Thyroid gland (tissue), 4 donors: Measurements from ENCODE around the gene SH3RF3. TPM values are rescaled to one million over a fixed set of nuclear protein-coding genes. Genes with fewer than 3 reads are reported as not detected.

Source experiments
- DNase-seq, 2 donors: peaks; one replicate each; pipeline ENCODE4 v3.0.0-alpha.2; 2019
- H3K27ac ChIP-seq, 3 donors: fragments of 200-600 bp; sonication (generic); 1 replicate in 2 of 3; 2 replicates in 1 of 3; pipeline ENCODE4 v1.5.1; 2016 to 2019; ENCODE audit warnings: mild to moderate bottlenecking in 1 of 3, moderate library complexity in 1 of 3
- H3K27me3 ChIP-seq: fragments of 200-600 bp; sonication (generic); one replicate; pipeline ENCODE4 v1.5.1; 2019
- H3K36me3 ChIP-seq, 2 donors: fragments of 200-600 bp; sonication (generic); one replicate each; pipeline ENCODE4 v1.5.1; 2016 to 2019
- H3K4me1 ChIP-seq, 2 donors: fragments of 200-600 bp; sonication (generic); one replicate each; pipeline ENCODE4 v1.5.1; 2017 to 2019
- H3K4me3 ChIP-seq, 3 donors: fragments of 200-600 bp; sonication (generic); replicated peaks in 1 of 3; 1 replicate in 2 of 3; 2 replicates in 1 of 3; pipeline ENCODE4 v1.5.1; 2016; ENCODE audit warnings: mild to moderate bottlenecking in 1 of 3
- H3K9me3 ChIP-seq: fragments of 200-600 bp; sonication (generic); one replicate; pipeline ENCODE4 v1.5.1; 2017
- CTCF ChIP-seq, 6 experiments: fragments of 200-600 bp in 3 of 6; fragments of 450-650 bp in 3 of 6; sonication (generic) in 3 of 6; IDR thresholded peaks; one replicate each; pipeline ENCODE4 v1.5.1; 2016 to 2019; ENCODE audit warnings: antibody characterized with exemption in 6 of 6, mild to moderate bottlenecking in 2 of 6, inconsistent platforms in 1 of 6, moderate library complexity in 1 of 6
- POLR2A ChIP-seq, 2 donors: fragments of 450-650 bp; IDR thresholded peaks; one replicate each; pipeline ENCODE4 v1.6.1; 2017; ENCODE audit warnings: antibody characterized with exemption in 2 of 2, mild to moderate bottlenecking in 2 of 2, moderate library complexity in 1 of 2
- WGBS, 2 donors: methylation state at CpG; one replicate each; pipeline ENCODE4 v1.1.5; 2017; 5-methylcytosine and 5-hydroxymethylcytosine counted together
- intact Hi-C: fragments of 100-400 bp; cut with DNase I; formaldehyde crosslinking; loops from one replicate; pipeline ENCODE4 v1.15.1; 2023
- total RNA-seq, 4 donors: library from RNA; depleted of rRNA; stranded (reverse); fragments of >200 nt; gene quantifications; one replicate each; pipeline ENCODE4 v1.2.3, GENCODE V29; 2016

SH3RF3 gene
- total RNA-seq, 4 donors from 2014 or later, result 2.1 to 7.4 (median 2.8) TPM

GRCh38 chr2:109138449-109138848, 9.4 kb downstream of the SH3RF3 start:
- H3K9me3 ChIP-seq, result no peaks in the 10 kb centered on the region
- WGBS, 2 donors, result 67 to 82% methylated on average over 2 of the region's 2 CpGs
- H3K4me3 ChIP-seq, result no peak overlapping the region
- H3K27ac ChIP-seq, result no peak overlapping the region
- TF ChIP-seq POLR2A (IDR thresholded peaks at IDR 0.05), result no peak
- TF ChIP-seq CTCF (IDR thresholded peaks at IDR 0.05), result no peak
- intact Hi-C loops, result no loop called here
- no peaks in the 10 kb centered on the region for H3K27me3 ChIP-seq
- DNase-seq, result no peak
- H3K4me1 ChIP-seq, result peaks cover 0 to 6% of the 10 kb centered on the region in 2 donors
- no peaks in the 10 kb centered on the region for H3K36me3 ChIP-seq

GRCh38 chr2:109139002-109139401, 10.0 kb downstream of the SH3RF3 start:
- intact Hi-C loops, result no loop called here
- TF ChIP-seq CTCF (IDR thresholded peaks at IDR 0.05) (no peak), POLR2A (IDR thresholded peaks at IDR 0.05) (no peak)
- WGBS, 2 donors, result 86 to 92% methylated on average over 4 of the region's 4 CpGs
- Histone ChIP-seq H3K9me3 (no peaks in the 10 kb centered on the region), H3K27ac (no peak overlapping the region), H3K27me3 (no peaks in the 10 kb centered on the region), H3K4me3 (no peak overlapping the region), H3K36me3 (no peaks in the 10 kb centered on the region), H3K4me1 (peaks cover 0 to 6% of the 10 kb centered on the region in 2 donors)
- DNase-seq, result no peak

GRCh38 chr2:109139865-109140396, 10.9 kb downstream of the SH3RF3 start:
- no peaks in the 10 kb centered on the region for H3K27me3 ChIP-seq
- no peak for TF ChIP-seq POLR2A (IDR thresholded peaks at IDR 0.05)
- no peak for TF ChIP-seq CTCF (IDR thresholded peaks at IDR 0.05)
- no peak overlapping the region for H3K4me3 ChIP-seq
- no peaks in the 10 kb centered on the region for H3K36me3 ChIP-seq
- H3K9me3 ChIP-seq, result no peaks in the 10 kb centered on the region
- no peak overlapping the region for H3K27ac ChIP-seq
- H3K4me1 ChIP-seq, result peaks cover 0 to 6% of the 10 kb centered on the region in 2 donors
- intact Hi-C loops, result no loop called here
- 95 to 96% methylated on average over 10 of the region's 10 CpGs for WGBS, 2 donors
- no peak for DNase-seq

GRCh38 chr2:109141006-109141600, 12.1 kb downstream of the SH3RF3 start:
- intact Hi-C loops, result no loop called here
- Histone ChIP-seq H3K9me3 (no peaks in the 10 kb centered on the region), H3K4me3 (no peak overlapping the region), H3K27ac (no peak overlapping the region), H3K36me3 (no peaks in the 10 kb centered on the region), H3K27me3 (no peaks in the 10 kb centered on the region), H3K4me1 (no peaks in the 10 kb centered on the region)
- TF ChIP-seq POLR2A (IDR thresholded peaks at IDR 0.05) (no peak), CTCF (IDR thresholded peaks at IDR 0.05) (no peak)
- 87 to 95% methylated on average over 12 of the region's 12 CpGs for WGBS, 2 donors
- DNase-seq, result no peak

- WGBS, 2 donors, result 96 to 98% methylated on average over 8 of the region's 8 CpGs
- Histone ChIP-seq H3K9me3 (no peaks in the 10 kb centered on the region), H3K4me1 (no peaks in the 10 kb centered on the region), H3K36me3 (no peaks in the 10 kb centered on the region), H3K27me3 (no peaks in the 10 kb centered on the region), H3K4me3 (no peak overlapping the region), H3K27ac (no peak overlapping the region)
- intact Hi-C loops, result no loop called here
- DNase-seq, result no peak
- TF ChIP-seq CTCF (IDR thresholded peaks at IDR 0.05), result no peak
- TF ChIP-seq POLR2A (IDR thresholded peaks at IDR 0.05), result no peak
Measured at GRCh38 chr2:109141727-109142283, 12.8 kb downstream of the SH3RF3 start.
